Testis (tissue), 2 donors: ENCODE measurements around the gene RSPO3.

Experiments used
- CTCF ChIP-seq, 3 experiments: fragments of 450-650 bp in 2 of 3; fragments of 200-600 bp in 1 of 3; sonication (generic) in 1 of 3; IDR thresholded peaks; one replicate each; pipeline ENCODE4 v1.5.1; 2016 to 2019; ENCODE audit warnings: antibody characterized with exemption in 3 of 3, mild to moderate bottlenecking in 2 of 3, moderate library complexity in 1 of 3
- POLR2A ChIP-seq: fragments of 450-650 bp; IDR thresholded peaks from one replicate; pipeline ENCODE4 v1.6.1; 2017; ENCODE audit warnings: antibody characterized with exemption, mild to moderate bottlenecking, moderate library complexity

- TF ChIP-seq POLR2A: no peak
- no peak for TF ChIP-seq CTCF (IDR thresholded peaks at IDR 0.05)
Observed at GRCh38 chr6:127180426-127180825, 62.0 kb downstream of the RSPO3 start.
